ENCODE measurements around the gene TBCD. TPM values are rescaled to one million over a fixed set of nuclear protein-coding genes. Genes with fewer than 3 reads are reported as not detected.

Gene TBCD
- total RNA-seq, 1 experiment from 2014 or later: 90.7 TPM

GRCh38 chr17:82815790-82816305 is 64.0 kb downstream of the TBCD start:
- H3K4me3 Mint-ChIP-seq (ENCODE audit: low read depth, unreplicated experiment): no peak overlapping the region
- no peaks in the 10 kb centered on the region for H3K27me3 Mint-ChIP-seq (ENCODE audit: unreplicated experiment)
- no TSS peak for BruUV-seq (replicated peaks)
- H3K9me3 Mint-ChIP-seq (ENCODE audit: low read depth, unreplicated experiment): peaks cover 3% of the 10 kb centered on the region
- TF ChIP-seq, protein P1, sequence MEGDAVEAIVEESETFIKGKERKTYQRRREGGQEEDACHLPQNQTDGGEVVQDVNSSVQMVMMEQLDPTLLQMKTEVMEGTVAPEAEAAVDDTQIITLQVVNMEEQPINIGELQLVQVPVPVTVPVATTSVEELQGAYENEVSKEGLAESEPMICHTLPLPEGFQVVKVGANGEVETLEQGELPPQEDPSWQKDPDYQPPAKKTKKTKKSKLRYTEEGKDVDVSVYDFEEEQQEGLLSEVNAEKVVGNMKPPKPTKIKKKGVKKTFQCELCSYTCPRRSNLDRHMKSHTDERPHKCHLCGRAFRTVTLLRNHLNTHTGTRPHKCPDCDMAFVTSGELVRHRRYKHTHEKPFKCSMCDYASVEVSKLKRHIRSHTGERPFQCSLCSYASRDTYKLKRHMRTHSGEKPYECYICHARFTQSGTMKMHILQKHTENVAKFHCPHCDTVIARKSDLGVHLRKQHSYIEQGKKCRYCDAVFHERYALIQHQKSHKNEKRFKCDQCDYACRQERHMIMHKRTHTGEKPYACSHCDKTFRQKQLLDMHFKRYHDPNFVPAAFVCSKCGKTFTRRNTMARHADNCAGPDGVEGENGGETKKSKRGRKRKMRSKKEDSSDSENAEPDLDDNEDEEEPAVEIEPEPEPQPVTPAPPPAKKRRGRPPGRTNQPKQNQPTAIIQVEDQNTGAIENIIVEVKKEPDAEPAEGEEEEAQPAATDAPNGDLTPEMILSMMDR (IDR thresholded peaks at IDR 0.05; ENCODE audit: unreplicated experiment): no peak
- no peaks in the 10 kb centered on the region for H3K4me1 Mint-ChIP-seq (ENCODE audit: low read depth, unreplicated experiment)
- no peak overlapping the region for H3K27ac Mint-ChIP-seq (ENCODE audit: unreplicated experiment)
- DNase-seq: no peak
- intact Hi-C loops (cut with micrococcal nuclease; ENCODE audit: unreplicated experiment): no loop called here
- CTCF ChIA-PET: no interaction called here
- H3K36me3 Mint-ChIP-seq (ENCODE audit: insufficient read depth, unreplicated experiment): peaks cover 21% of the 10 kb centered on the region

- Mint-ChIP-seq H3K27ac (ENCODE audit: unreplicated experiment) (no peak overlapping the region), H3K9me3 (ENCODE audit: low read depth, unreplicated experiment) (peaks cover 3% of the 10 kb centered on the region), H3K4me3 (ENCODE audit: low read depth, unreplicated experiment) (no peak overlapping the region), H3K27me3 (ENCODE audit: unreplicated experiment) (no peaks in the 10 kb centered on the region), H3K36me3 (ENCODE audit: insufficient read depth, unreplicated experiment) (peaks cover 20% of the 10 kb centered on the region), H3K4me1 (ENCODE audit: low read depth, unreplicated experiment) (no peaks in the 10 kb centered on the region)
- TF ChIP-seq, protein P1 (IDR thresholded peaks at IDR 0.05; ENCODE audit: unreplicated experiment): no peak
- intact Hi-C loops (cut with micrococcal nuclease; ENCODE audit: unreplicated experiment): no loop called here
- no TSS peak for BruUV-seq (replicated peaks)
- DNase-seq: no peak
- CTCF ChIA-PET: no interaction called here
These were observed 64.5 kb downstream of the TBCD start for GRCh38 chr17:82816358-82816757.

GRCh38 chr17:82817947-82818346 is 66.1 kb downstream of the TBCD start:
- CTCF ChIA-PET: no interaction called here
- TF ChIP-seq, protein P1 (IDR thresholded peaks at IDR 0.05; ENCODE audit: unreplicated experiment): no peak
- Mint-ChIP-seq H3K4me1 (ENCODE audit: low read depth, unreplicated experiment) (no peaks in the 10 kb centered on the region), H3K36me3 (ENCODE audit: insufficient read depth, unreplicated experiment) (peaks cover 17% of the 10 kb centered on the region), H3K4me3 (ENCODE audit: low read depth, unreplicated experiment) (no peak overlapping the region), H3K27me3 (ENCODE audit: unreplicated experiment) (no peaks in the 10 kb centered on the region), H3K27ac (ENCODE audit: unreplicated experiment) (no peak overlapping the region), H3K9me3 (ENCODE audit: low read depth, unreplicated experiment) (peaks cover 8% of the 10 kb centered on the region)
- no TSS peak for BruUV-seq (replicated peaks)
- no peak for DNase-seq
- intact Hi-C loops (cut with micrococcal nuclease; ENCODE audit: unreplicated experiment): no loop called here

- Mint-ChIP-seq H3K9me3 (ENCODE audit: low read depth, unreplicated experiment) (peaks cover 8% of the 10 kb centered on the region), H3K27ac (ENCODE audit: unreplicated experiment) (no peak overlapping the region), H3K36me3 (ENCODE audit: insufficient read depth, unreplicated experiment) (peaks cover 6% of the 10 kb centered on the region), H3K27me3 (ENCODE audit: unreplicated experiment) (no peaks in the 10 kb centered on the region), H3K4me3 (ENCODE audit: low read depth, unreplicated experiment) (no peak overlapping the region), H3K4me1 (ENCODE audit: low read depth, unreplicated experiment) (no peaks in the 10 kb centered on the region)
- CTCF ChIA-PET: no interaction called here
- no peak for DNase-seq
- TF ChIP-seq, protein P1 (IDR thresholded peaks at IDR 0.05; ENCODE audit: unreplicated experiment): no peak
- intact Hi-C loops (cut with micrococcal nuclease; ENCODE audit: unreplicated experiment): no loop called here
- no TSS peak for BruUV-seq (replicated peaks)
These were observed 68.7 kb downstream of the TBCD start for GRCh38 chr17:82820278-82821251.
